Osteoblast (primary cell): ENCODE results near the gene DUSP7. TPM values are rescaled to one million over a fixed set of nuclear protein-coding genes. Genes with fewer than 3 reads are reported as not detected.

Experiments
- DNase-seq: peaks from one replicate; pipeline ENCODE4 v3.0.0; 2011; ENCODE audit warnings: low spot score, mixed read lengths; ENCODE audit not compliant: insufficient read length; ENCODE audit errors: missing footprints
- H2AFZ ChIP-seq: 2 replicates; pipeline ENCODE4 v1.6.0; 2011; ENCODE audit warnings: mild to moderate bottlenecking, low read length
- H3K27ac ChIP-seq: 2 replicates; pipeline ENCODE4 v1.5.1; 2011; ENCODE audit warnings: mild to moderate bottlenecking, low read depth, low read length, moderate library complexity
- H3K27me3 ChIP-seq: 2 replicates; pipeline ENCODE4 v1.6.0; 2012; ENCODE audit warnings: mild to moderate bottlenecking, control low read depth, inconsistent platforms, low read length, moderate library complexity; ENCODE audit not compliant: insufficient read depth
- H3K36me3 ChIP-seq: 2 replicates; pipeline ENCODE4 v1.5.1; 2011; ENCODE audit warnings: mild to moderate bottlenecking, low read length, control low read depth, moderate library complexity; ENCODE audit not compliant: insufficient read depth
- H3K4me1 ChIP-seq: 2 replicates; pipeline ENCODE4 v1.5.1; 2011; ENCODE audit warnings: mild to moderate bottlenecking, low read length, control low read depth, moderate library complexity; ENCODE audit not compliant: insufficient read depth
- H3K4me2 ChIP-seq: 2 replicates; pipeline ENCODE4 v1.6.0; 2011; ENCODE audit warnings: mild to moderate bottlenecking, low read length; ENCODE audit not compliant: insufficient read depth
- H3K4me3 ChIP-seq: fragments of 200-600 bp; sonication (generic); 3 replicates; pipeline ENCODE4 v1.5.1; 2012; ENCODE audit warnings: mild to moderate bottlenecking, low read length, inconsistent platforms; ENCODE audit not compliant: insufficient read depth
- H3K79me2 ChIP-seq: 2 replicates; pipeline ENCODE4 v1.6.0; 2012; ENCODE audit warnings: mild to moderate bottlenecking, low read length, control low read depth, inconsistent platforms; ENCODE audit not compliant: insufficient read depth
- H3K9me3 ChIP-seq: 2 replicates; pipeline ENCODE4 v1.5.1; 2011; ENCODE audit warnings: low read depth, low read length, control low read depth
- H4K20me1 ChIP-seq: 2 replicates; pipeline ENCODE4 v1.6.0; 2012; ENCODE audit warnings: mild to moderate bottlenecking, low read length, control low read depth; ENCODE audit not compliant: insufficient read depth
- total RNA-seq: library from RNA; depleted of rRNA; stranded (reverse); fragments of >200 nt; gene quantifications from 2 replicates; pipeline ENCODE4 v1.2.3, GENCODE V29; 2012
- TF ChIP-seq, protein P1 (sequence below): IDR thresholded peaks from 2 replicates; pipeline ENCODE4 v1.5.1; 2011; ENCODE audit warnings: mild to moderate bottlenecking, low read depth, low read length, moderate library complexity; ENCODE audit errors: extremely low read depth

Gene DUSP7
- total RNA-seq, 1 donor: 12.7 TPM

GRCh38 chr3:52057812-52058495, 1.6 kb upstream of the DUSP7 start:
- Histone ChIP-seq H3K79me2 (peaks cover 36% of the 10 kb centered on the region), H3K27me3 (no peaks in the 10 kb centered on the region), H3K36me3 (peaks cover 11% of the 10 kb centered on the region), H3K9me3 (no peaks in the 10 kb centered on the region), H3K27ac (no peak overlapping the region), H3K4me1 (peaks cover 31% of the 10 kb centered on the region), H4K20me1 (peaks cover 16% of the 10 kb centered on the region), H2AFZ (peak overlapping the region; percentile 91), H3K4me3 (peak overlapping the region; percentile 78), H3K4me2 (peak overlapping the region; percentile 95)
- TF ChIP-seq, protein P1, sequence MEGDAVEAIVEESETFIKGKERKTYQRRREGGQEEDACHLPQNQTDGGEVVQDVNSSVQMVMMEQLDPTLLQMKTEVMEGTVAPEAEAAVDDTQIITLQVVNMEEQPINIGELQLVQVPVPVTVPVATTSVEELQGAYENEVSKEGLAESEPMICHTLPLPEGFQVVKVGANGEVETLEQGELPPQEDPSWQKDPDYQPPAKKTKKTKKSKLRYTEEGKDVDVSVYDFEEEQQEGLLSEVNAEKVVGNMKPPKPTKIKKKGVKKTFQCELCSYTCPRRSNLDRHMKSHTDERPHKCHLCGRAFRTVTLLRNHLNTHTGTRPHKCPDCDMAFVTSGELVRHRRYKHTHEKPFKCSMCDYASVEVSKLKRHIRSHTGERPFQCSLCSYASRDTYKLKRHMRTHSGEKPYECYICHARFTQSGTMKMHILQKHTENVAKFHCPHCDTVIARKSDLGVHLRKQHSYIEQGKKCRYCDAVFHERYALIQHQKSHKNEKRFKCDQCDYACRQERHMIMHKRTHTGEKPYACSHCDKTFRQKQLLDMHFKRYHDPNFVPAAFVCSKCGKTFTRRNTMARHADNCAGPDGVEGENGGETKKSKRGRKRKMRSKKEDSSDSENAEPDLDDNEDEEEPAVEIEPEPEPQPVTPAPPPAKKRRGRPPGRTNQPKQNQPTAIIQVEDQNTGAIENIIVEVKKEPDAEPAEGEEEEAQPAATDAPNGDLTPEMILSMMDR: no peak
- DNase-seq: no peak

DNA sequence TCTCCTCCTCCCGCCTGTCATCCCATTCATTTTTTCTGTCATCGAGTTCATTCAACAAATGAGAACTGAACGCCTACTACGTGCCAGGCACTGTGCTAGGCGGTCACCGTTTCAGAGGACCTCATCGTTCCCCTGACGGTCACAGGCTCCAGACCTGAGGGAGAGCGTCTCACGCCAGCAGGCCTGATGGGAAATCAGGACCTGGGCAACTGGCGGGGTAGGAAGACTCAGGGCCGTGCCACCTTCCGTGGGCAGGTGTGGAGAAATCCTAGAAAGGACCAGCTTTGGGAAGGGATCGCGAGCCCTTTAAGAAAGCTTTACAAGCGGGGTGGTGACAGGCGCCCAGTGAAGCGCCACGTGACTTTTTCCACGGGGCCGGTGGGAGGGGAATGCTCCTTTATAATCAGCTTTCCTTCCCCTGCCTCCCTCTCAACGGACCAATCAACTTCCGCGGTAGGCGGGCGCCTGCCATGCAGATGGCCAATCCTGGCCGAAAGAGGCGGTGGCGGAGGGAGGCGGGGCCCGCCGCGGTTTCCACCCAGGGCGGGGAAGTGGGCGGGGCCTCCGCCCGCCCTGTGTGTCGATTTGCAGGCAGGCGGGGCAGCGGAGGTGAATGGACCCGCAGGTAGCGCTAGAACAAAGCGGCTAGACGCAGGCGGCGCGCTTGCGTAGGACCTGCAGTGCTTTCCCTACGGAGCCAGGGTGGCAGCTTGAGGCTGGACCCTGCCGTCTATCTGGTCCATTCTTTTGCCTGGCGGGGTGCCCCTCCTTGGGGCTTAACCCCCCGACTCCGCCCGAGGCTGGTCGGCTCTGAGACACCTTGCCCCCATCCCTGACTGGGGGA, 819 bp upstream of the DUSP7 start:
- Histone ChIP-seq H3K4me2 (peak overlapping the region; percentile 95), H3K27me3 (no peaks in the 10 kb centered on the region), H3K9me3 (no peaks in the 10 kb centered on the region), H3K4me1 (peaks cover 35% of the 10 kb centered on the region), H3K79me2 (peaks cover 44% of the 10 kb centered on the region), H3K36me3 (peaks cover 17% of the 10 kb centered on the region), H2AFZ (peak overlapping the region; percentile 97), H3K4me3 (peak overlapping the region; percentile 78), H3K27ac (peak overlapping the region; percentile 61), H4K20me1 (peaks cover 21% of the 10 kb centered on the region)
- TF ChIP-seq, protein P1: no peak
- DNase-seq: peak; percentile 100

- H3K9me3 ChIP-seq: no peaks in the 10 kb centered on the region
- no peaks in the 10 kb centered on the region for H3K27me3 ChIP-seq
- H3K79me2 ChIP-seq: peaks cover 58% of the 10 kb centered on the region
- peak overlapping the region; percentile 95 for H3K4me2 ChIP-seq
- H2AFZ ChIP-seq: peak overlapping the region; percentile 77
- H3K4me1 ChIP-seq: peaks cover 38% of the 10 kb centered on the region
- TF ChIP-seq, protein P1: peak; percentile 7
- peak; percentile 93 for DNase-seq
- peak overlapping the region; percentile 77 for H3K27ac ChIP-seq
- H3K36me3 ChIP-seq: peaks cover 31% of the 10 kb centered on the region
- H3K4me3 ChIP-seq: peak overlapping the region; percentile 94
- peaks cover 22% of the 10 kb centered on the region for H4K20me1 ChIP-seq
Observed at GRCh38 chr3:52055537-52056351, 627 bp downstream of the DUSP7 start.
